ENCODE measurements around the gene CELF5.
"Not testable (repeated sequence)": the region's sequence is repeated elsewhere in the genome, so short reads cannot be mapped to it uniquely, and the experiment has no call there.

CELF5 gene

DNA sequence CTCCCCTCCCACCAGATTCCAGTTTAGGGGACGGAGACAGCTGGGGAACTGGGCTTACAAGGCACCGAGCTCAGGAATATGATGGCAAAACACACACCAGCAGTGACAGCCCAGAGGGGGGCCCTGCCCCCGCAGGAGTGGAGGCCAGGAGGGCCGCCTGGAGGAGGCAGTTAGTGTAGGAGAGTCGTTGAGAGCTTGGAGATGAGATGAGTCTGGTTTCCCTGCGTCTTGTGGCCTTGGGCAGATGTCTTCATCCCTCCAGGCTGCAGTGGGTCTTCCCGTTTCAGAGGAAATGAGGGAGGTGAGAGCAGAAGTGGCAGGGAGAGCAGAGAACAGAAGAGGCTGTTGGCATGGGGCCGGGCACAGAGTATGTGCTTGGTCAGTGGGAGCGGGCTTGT is 4.9 kb downstream of the CELF5 start:
- DNase-seq (ENCODE audit: low read depth): no peak
- TF ChIP-seq, protein P1, sequence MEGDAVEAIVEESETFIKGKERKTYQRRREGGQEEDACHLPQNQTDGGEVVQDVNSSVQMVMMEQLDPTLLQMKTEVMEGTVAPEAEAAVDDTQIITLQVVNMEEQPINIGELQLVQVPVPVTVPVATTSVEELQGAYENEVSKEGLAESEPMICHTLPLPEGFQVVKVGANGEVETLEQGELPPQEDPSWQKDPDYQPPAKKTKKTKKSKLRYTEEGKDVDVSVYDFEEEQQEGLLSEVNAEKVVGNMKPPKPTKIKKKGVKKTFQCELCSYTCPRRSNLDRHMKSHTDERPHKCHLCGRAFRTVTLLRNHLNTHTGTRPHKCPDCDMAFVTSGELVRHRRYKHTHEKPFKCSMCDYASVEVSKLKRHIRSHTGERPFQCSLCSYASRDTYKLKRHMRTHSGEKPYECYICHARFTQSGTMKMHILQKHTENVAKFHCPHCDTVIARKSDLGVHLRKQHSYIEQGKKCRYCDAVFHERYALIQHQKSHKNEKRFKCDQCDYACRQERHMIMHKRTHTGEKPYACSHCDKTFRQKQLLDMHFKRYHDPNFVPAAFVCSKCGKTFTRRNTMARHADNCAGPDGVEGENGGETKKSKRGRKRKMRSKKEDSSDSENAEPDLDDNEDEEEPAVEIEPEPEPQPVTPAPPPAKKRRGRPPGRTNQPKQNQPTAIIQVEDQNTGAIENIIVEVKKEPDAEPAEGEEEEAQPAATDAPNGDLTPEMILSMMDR (IDR thresholded peaks at IDR 0.05; ENCODE audit: insufficient read depth, low read depth, low read length, missing control alignments): no peak
- no peak overlapping the region for H3K4me3 ChIP-seq (ENCODE audit: low read length)

DNA sequence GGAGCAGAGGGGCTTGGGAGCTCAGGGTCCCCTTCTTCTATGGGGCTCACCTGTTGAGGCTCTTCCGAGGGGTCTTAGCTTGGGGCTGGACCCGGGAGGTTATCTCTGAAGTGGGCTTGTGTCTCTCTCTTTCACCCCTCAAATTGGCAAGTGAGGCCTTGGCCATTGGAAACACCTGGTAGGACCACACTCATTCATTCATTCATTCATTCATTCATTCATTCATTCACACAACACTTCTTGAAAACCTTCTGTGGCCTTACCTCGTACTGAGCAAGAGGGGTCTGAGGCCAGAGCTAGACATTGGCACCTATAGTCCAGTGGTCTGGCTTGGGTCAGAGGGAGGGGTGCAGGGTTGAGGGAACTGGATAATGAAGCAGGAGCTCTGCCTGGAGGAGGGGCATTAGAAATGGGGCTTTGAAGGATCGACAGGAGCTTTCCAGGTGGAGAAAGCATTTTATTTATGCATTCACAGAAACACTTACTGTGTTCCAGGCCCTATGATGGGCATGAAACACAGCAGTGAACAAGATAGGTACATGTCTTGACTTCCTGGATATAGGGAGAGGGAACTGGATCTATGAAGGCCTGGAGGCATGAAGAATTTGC is 5.5 kb downstream of the CELF5 start:
- H3K4me3 ChIP-seq (ENCODE audit: low read length): no peak overlapping the region
- no peak for DNase-seq (ENCODE audit: low read depth)
- TF ChIP-seq, protein P1 (IDR thresholded peaks at IDR 0.05; ENCODE audit: insufficient read depth, low read depth, low read length, missing control alignments): no peak

DNA sequence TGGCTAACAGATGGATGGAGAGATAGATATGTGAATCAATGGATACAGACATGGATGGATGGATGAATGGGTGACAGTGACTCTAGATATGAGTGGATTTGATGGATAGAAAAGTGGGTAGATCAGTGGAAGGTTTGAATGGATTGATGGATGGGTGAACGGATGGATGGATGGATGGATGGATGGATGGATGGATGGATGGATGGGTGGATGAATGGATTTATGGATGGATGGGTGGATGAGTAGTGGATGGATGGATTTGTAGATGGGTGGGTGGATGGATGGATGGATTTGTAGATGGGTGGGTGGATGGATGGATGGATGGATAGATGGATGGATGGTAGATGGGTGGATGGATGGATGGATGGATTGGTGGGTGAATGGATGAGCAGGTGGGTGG is 6.8 kb downstream of the CELF5 start:
- H3K4me3 ChIP-seq (ENCODE audit: low read length): no peak overlapping the region
- DNase-seq (ENCODE audit: low read depth): no peak
- TF ChIP-seq, protein P1 (IDR thresholded peaks at IDR 0.05; ENCODE audit: insufficient read depth, low read depth, low read length, missing control alignments): no peak

DNA sequence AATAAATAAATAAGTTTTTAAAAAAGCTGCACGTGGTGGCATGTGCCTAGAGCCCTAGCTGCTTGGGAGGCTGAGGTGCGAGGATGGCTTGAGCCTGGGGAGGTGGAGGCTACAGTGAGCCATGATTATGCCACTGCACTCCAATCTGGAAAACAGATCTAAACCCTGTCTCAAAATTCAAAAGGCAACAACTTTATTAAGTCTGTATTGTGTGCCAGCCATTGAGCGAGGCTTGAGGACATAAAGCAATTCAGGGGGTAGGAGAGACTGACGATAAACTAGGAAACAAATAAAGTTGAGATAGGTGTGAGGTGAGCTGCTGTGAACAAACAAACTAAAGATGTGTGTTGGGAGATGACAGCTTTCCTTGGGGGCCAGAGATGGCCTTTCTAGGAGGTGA is 8.7 kb downstream of the CELF5 start:
- no peak overlapping the region for H3K4me3 ChIP-seq (ENCODE audit: low read length)
- TF ChIP-seq, protein P1 (IDR thresholded peaks at IDR 0.05; ENCODE audit: insufficient read depth, low read depth, low read length, missing control alignments): no peak
- DNase-seq (ENCODE audit: low read depth): no peak

DNA sequence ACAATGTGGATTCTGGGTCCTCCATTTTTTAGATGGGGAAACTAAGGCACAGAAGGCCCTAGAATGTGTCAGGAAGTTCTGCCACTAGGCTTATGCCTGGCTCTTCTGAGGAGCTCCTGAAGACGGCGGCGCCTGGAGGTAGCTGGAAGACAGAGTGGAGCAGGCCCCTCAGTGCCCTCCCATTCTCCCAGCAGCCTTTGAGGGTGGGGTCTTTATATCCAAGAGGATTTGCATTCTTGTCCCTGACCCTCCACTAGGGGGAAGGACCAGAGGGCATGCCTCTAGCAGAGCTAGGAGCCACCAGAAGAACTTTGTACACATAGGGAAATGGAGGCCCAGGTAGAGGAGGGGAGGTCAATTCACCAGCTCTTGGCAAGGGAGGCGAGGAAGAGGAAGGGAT is 9.4 kb downstream of the CELF5 start:
- H3K4me3 ChIP-seq (ENCODE audit: low read length): no peak overlapping the region
- DNase-seq (ENCODE audit: low read depth): no peak
- TF ChIP-seq, protein P1 (IDR thresholded peaks at IDR 0.05; ENCODE audit: insufficient read depth, low read depth, low read length, missing control alignments): no peak

DNA sequence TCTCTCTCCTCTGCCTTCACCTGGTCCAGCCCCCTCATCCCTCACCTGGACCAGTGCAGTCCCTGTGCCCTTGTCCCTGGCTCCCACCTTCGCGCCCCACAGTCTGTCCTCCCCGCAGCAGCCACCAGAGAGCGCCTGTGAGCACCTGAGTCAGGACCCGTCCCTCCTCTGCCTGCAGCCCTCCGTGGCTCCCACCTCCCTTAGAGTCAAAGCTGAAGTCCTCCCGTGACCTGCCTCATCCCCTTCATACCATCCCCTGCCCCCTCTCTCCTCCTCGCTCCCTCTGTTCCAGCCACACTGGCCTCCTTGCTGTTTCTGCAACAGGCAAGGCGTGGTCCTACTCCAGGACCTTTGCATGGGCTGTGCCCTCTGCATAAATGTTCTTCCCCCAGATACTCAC is 10.3 kb downstream of the CELF5 start:
- DNase-seq (ENCODE audit: low read depth): no peak
- TF ChIP-seq, protein P1 (IDR thresholded peaks at IDR 0.05; ENCODE audit: insufficient read depth, low read depth, low read length, missing control alignments): peak; percentile 28
- no peak overlapping the region for H3K4me3 ChIP-seq (ENCODE audit: low read length)

DNA sequence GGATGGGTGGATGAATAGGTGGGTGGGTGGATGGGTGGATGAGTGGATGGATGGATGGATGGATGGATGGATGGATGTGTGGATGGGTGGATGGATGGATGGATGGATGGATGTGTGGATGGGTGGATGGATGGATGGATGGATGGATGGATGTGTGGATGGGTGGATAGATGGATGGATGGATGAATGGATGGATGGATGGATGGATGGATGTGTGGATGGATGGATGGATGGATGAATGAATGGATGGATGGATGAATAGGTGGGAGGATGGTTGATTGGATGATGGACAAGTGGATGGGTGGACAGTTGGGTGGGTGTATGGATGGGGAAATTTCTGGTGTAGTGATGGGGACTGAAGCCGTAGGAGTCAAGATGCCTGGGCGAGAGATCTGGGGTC is 11.1 kb downstream of the CELF5 start:
- not testable (repeated sequence) for H3K4me3 ChIP-seq (ENCODE audit: low read length); DNase-seq (ENCODE audit: low read depth)
